K562 (cell line): ENCODE measurements around the gene VASH2. TPM values are rescaled to one million over a fixed set of nuclear protein-coding genes. Genes with fewer than 3 reads are reported as not detected.

Experiments
- BRD9 ChIP-seq: fragments of 450-650 bp; IDR thresholded peaks from 2 replicates; pipeline ENCODE4 v1.6.1; 2018; ENCODE audit warnings: low read depth; ENCODE audit not compliant: partially characterized antibody
- CEBPZ ChIP-seq: fragments of 150-350 bp; IDR thresholded peaks from 2 replicates; pipeline ENCODE4 v1.6.1; 2014; ENCODE audit warnings: low read depth, mild to moderate bottlenecking, low read length, borderline replicate concordance
- CHCHD3 ChIP-seq: fragments of 250-450 bp; sonication (Bioruptor Pico); IDR thresholded peaks from 2 replicates; pipeline ENCODE4 v2.1.2; 2022; ENCODE audit warnings: mild to moderate bottlenecking
- CTBP1 ChIP-seq: fragments of 450-650 bp; IDR thresholded peaks from 2 replicates; pipeline ENCODE4 v1.6.1; 2016; ENCODE audit warnings: borderline replicate concordance
- ESRRB ChIP-seq: fragments of 250-450 bp; sonication (Bioruptor Pico); IDR thresholded peaks from 2 replicates; pipeline ENCODE4 v1.5.0; 2020; ENCODE audit warnings: mild to moderate bottlenecking, moderate library complexity, borderline replicate concordance
- FOXA1 ChIP-seq: fragments of 450-650 bp; IDR thresholded peaks from 2 replicates; pipeline ENCODE4 v1.6.1; 2016; ENCODE audit warnings: mild to moderate bottlenecking, borderline replicate concordance
- FOXP1 ChIP-seq: sonication (generic); formaldehyde crosslinking; IDR thresholded peaks from 2 replicates; pipeline ENCODE4 v1.8.0; 2022; ENCODE audit warnings: mild to moderate bottlenecking, missing genetic modification reagents
- GABPA ChIP-seq: fragments of 200-800 bp; sonication (Bioruptor generic); conservative IDR thresholded peaks from 2 replicates; pipeline ENCODE4 v1.6.1; 2016; ENCODE audit warnings: low read depth, missing genetic modification characterization, missing compliant biosample characterization
- HDAC6 ChIP-seq: IDR thresholded peaks from 2 replicates; pipeline ENCODE4 v1.6.1; 2012; ENCODE audit warnings: low read depth, mild to moderate bottlenecking, control low read depth, inconsistent platforms, low read length, moderate library complexity
- HEY1 ChIP-seq: fragments of 250-450 bp; sonication (Bioruptor Pico); IDR thresholded peaks from 2 replicates; pipeline ENCODE4 v1.5.0; 2020; ENCODE audit warnings: mild to moderate bottlenecking, moderate library complexity, borderline replicate concordance
- HINFP ChIP-seq: fragments of 450-650 bp; conservative IDR thresholded peaks from 2 replicates; pipeline ENCODE4 v1.6.1; 2016; ENCODE audit warnings: missing genetic modification characterization, low read depth, mild to moderate bottlenecking, control low read depth, missing compliant biosample characterization
- NR2C2 ChIP-seq, 2 experiments: fragments of 200-800 bp in 1 of 2; sonication (Bioruptor generic) in 1 of 2; sonication (generic) in 1 of 2; formaldehyde crosslinking in 1 of 2; IDR thresholded peaks; 2 replicates each; pipeline versions ENCODE4 v1.6.1 to v1.8.0; 2016 to 2022; ENCODE audit warnings: mild to moderate bottlenecking in 1 of 2, missing compliant biosample characterization in 1 of 2, missing genetic modification characterization in 1 of 2, missing genetic modification reagents in 1 of 2
- PCBP1 ChIP-seq: fragments of 200-400 bp; formaldehyde crosslinking; IDR thresholded peaks from 2 replicates; pipeline ENCODE4 v1.6.1; 2018; ENCODE audit warnings: mild to moderate bottlenecking, low read depth, low read length; ENCODE audit not compliant: poor library complexity, severe bottlenecking
- RBM17 ChIP-seq: fragments of 200-400 bp; formaldehyde crosslinking; IDR thresholded peaks from 2 replicates; pipeline ENCODE4 v1.6.1; 2017; ENCODE audit warnings: low read depth, mild to moderate bottlenecking, low read length, borderline replicate concordance
- SRSF9 ChIP-seq: fragments of 200-400 bp; formaldehyde crosslinking; IDR thresholded peaks from 2 replicates; pipeline ENCODE4 v1.6.1; 2017; ENCODE audit warnings: low read depth, low read length, borderline replicate concordance
- TRIM24 ChIP-seq, 2 experiments: fragments of 450-650 bp; IDR thresholded peaks; 2 replicates each; pipeline ENCODE4 v1.6.1; 2016
- ZFPM2 ChIP-seq: fragments of 250-450 bp; sonication (Bioruptor Pico); IDR thresholded peaks from 2 replicates; pipeline ENCODE4 v1.5.1; 2022; ENCODE audit warnings: mild to moderate bottlenecking
- ZKSCAN8 ChIP-seq: fragments of 200-800 bp; sonication (Bioruptor generic); IDR thresholded peaks from 2 replicates; pipeline ENCODE4 v1.6.1; 2016; ENCODE audit warnings: missing genetic modification characterization, missing compliant biosample characterization
- polyA plus RNA-seq, 8 experiments: library from polyadenylated mRNA; depleted of rRNA in 4 of 8; stranded (reverse) in 5 of 8; unstranded in 3 of 8; fragments of >200 nt; fragmentation: Nextera tagmentation in 2 of 8; fragmentation: Illumina TruSeq in 1 of 8; extraction: Ambion mirVana in 2 of 8; extraction: Trizol in 1 of 8; gene quantifications; 2 replicates each; pipeline versions ENCODE4 v1.2.1 to v1.2.3, GENCODE V29; 2011 to 2014; ENCODE audit warnings: inconsistent platforms in 1 of 8, missing spikeins in 1 of 8
- total RNA-seq, 7 experiments: library from RNA; depleted of rRNA in 6 of 7; stranded (reverse); fragments of >200 nt in 6 of 7; fragmentation: Illumina TruSeq in 2 of 7; extraction: Trizol in 2 of 7; gene quantifications; 2 replicates each; pipeline versions ENCODE4 v1.2.1 to v1.2.3, GENCODE V29; 2011 to 2021; ENCODE audit warnings: low replicate concordance in 1 of 7
- TF ChIP-seq, protein P1 (sequence below), 2 experiments: IDR thresholded peaks; 2 replicates each; pipeline ENCODE4 v1.6.1; 2012; ENCODE audit warnings: improper control_type of control experiment in 2 of 2, low read depth in 2 of 2, low read length in 2 of 2, borderline replicate concordance in 1 of 2

VASH2 gene
- total and polyA plus RNA-seq, 9 of the 15 experiments (the other 6 are each of a cell fraction or from before 2014, with no cell fraction given), result 0.04 to 0.40 (median 0.10) TPM; not detected in 1

GRCh38 chr1:213015099-213016050, 65.0 kb downstream of the VASH2 start, which contains the start of gene ANGEL2 (continued):
- peak; percentile 86; the same call in 1 of the 2 replicates for TF ChIP-seq CTBP1
- no peak for TF ChIP-seq FOXA1
- TF ChIP-seq HINFP (tag), result no peak
- no peak for TF ChIP-seq CEBPZ
- no peak for TF ChIP-seq CHCHD3 (CRISPR knock-in tag)
- TF ChIP-seq ESRRB, result no peak
- no peak for TF ChIP-seq SRSF9
- no peak for TF ChIP-seq ZKSCAN8 (CRISPR knock-in tag)
- TF ChIP-seq RBM17, result no peak
- TF ChIP-seq NR2C2 (CRISPR knock-in tag; IDR thresholded peaks at IDR 0.05), result peak; percentile 75; the same call in 1 of the 2 replicates
- peak; percentile 96 for TF ChIP-seq NR2C2 (tag; IDR thresholded peaks at IDR 0.05)
- peak; percentile 49 for TF ChIP-seq BRD9
- no peak for TF ChIP-seq TRIM24 (IDR thresholded peaks at IDR 0.05)
- TF ChIP-seq HDAC6, result no peak
- TF ChIP-seq PCBP1, result no peak
- TF ChIP-seq, protein P1, sequence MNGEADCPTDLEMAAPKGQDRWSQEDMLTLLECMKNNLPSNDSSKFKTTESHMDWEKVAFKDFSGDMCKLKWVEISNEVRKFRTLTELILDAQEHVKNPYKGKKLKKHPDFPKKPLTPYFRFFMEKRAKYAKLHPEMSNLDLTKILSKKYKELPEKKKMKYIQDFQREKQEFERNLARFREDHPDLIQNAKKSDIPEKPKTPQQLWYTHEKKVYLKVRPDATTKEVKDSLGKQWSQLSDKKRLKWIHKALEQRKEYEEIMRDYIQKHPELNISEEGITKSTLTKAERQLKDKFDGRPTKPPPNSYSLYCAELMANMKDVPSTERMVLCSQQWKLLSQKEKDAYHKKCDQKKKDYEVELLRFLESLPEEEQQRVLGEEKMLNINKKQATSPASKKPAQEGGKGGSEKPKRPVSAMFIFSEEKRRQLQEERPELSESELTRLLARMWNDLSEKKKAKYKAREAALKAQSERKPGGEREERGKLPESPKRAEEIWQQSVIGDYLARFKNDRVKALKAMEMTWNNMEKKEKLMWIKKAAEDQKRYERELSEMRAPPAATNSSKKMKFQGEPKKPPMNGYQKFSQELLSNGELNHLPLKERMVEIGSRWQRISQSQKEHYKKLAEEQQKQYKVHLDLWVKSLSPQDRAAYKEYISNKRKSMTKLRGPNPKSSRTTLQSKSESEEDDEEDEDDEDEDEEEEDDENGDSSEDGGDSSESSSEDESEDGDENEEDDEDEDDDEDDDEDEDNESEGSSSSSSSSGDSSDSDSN (IDR thresholded peaks at IDR 0.05; ENCODE audit: borderline replicate concordance in 1 of 2, low read depth in 2 of 2, low read length in 2 of 2), result peak; percentile 68 to 71; a peak in 2 of 4 replicates
- no peak; the same call in 1 of the 2 replicates for TF ChIP-seq FOXP1 (CRISPR knock-in tag)
- no peak for TF ChIP-seq ZFPM2
- TF ChIP-seq GABPA (tag), result peak; percentile 76
- TF ChIP-seq HEY1, result no peak
